Stimulated activated CD8-positive, alpha-beta memory T cell treated with anti-CD3 and anti-CD28 coated beads, Interleukin-15, amount 100 ng/mL, for 4 hours (primary cell): Measurements from ENCODE around the gene EGFR.

Source experiments
- DNase-seq, 2 donors: peaks; one replicate each; pipeline ENCODE4 v3.0.0-alpha.2; 2020; ENCODE audit warnings: low read depth in 2 of 2

Gene EGFR

DNA sequence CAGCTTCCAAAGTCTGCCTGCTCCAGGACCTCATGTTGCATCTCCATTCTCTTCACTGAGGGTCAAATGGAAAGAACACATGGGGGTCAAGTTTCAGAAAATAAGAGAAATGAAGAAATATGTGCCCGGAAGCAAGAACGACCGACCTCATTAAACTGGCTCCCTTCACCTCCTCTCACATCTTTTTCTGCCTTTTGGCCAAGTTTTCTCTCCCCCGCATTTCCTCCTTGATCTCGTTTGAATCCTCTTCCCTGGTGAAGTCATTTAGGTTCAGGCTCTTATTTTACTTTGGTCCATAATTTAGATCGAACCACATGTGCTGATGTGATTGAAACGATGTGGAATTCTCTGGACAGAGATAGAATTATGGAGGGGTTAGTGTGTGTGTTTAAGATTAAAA lies 44.2 kb downstream of the EGFR start:
- no peak for DNase-seq

DNA sequence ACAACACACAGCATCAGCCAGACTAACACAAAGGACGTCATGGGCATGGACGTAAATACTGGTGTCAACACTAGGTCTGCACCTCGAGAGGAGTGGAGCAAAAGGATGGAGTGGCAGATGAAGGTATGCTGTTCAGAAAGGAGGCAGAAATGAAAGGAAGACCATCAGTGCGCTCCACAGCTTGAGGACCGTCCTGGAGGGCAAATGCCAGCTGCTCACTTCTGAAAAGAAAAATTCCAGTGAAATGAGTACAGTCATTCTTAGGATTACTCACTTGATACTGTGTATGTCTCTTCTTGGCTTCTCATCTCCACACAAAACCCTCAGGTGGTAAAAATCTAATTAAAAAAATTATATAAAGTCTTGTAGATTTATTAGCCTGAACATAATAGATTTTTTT lies 44.8 kb downstream of the EGFR start:
- DNase-seq: no peak

DNA sequence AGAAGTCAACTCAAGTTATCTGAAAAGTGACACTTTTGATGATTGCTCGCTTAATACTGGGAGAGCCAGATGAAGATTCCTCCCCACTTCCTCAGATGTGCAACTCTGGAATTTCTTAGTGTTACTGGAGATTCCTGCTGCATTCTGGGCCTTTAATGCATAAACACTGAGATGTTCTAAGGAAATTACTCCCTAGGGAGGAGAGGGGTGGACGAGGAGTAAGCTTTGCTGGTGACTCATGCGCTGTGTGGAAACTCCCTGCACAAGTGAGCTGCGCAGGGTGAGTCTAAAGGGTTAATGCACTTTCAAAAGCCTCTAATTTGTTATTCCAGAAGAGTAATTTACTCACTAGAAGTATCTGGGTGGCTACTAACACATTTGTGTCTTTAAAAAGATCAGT lies 46.3 kb downstream of the EGFR start:
- no peak for DNase-seq

DNA sequence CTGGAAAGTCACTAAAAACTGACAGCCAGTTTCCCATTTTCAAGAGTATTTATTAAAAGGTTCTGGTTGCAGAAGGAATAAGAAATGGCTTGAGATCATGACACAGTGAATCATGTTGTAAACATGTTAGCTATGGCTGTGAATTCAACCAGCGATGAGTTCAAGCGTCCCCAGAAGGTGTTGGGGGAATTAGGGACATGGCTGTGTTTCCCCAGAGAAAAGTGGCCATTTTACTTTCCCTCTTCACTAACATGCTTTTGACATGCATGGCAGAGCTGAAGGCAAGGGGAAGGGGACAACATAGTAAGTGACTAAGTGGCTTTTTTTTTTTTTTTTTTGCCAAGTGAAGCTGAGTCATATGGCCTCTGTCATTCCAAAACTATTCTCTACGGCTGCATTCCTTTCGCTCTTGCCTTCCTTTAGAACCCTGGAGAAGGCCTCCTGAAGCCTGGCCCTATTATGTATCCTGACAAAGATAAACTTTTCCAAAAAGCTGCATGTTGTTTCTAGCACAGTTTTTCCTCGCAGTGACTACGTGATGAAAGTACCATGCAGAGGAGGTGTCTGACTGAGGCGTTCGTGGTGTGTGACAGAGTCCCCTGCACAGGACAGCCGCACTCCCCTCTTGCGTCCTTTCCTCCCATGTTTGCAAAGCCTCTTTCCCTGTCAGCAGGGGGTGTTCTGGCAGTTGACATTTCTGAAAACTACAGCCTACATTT lies 46.9 kb downstream of the EGFR start:
- DNase-seq: no peak

DNA sequence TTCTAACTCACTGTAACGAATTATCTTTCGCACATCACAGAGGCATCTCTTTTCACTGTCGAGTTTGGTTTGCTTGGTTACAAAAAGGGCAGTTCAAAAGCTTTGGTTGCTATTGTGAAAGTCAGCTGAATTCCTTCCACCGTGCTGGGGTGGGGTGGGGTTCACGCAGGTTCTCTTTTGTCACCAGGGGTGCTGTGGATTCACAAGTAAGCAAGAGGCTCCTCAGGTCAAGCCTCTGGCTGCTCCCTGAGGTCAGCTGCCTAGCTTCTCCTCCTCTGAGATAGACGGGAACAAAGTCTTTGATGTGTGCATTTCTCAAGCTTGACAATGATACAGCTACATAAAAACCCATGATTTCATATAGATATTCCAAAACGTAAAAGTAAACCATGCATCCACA lies 47.7 kb downstream of the EGFR start:
- DNase-seq: no peak

DNA sequence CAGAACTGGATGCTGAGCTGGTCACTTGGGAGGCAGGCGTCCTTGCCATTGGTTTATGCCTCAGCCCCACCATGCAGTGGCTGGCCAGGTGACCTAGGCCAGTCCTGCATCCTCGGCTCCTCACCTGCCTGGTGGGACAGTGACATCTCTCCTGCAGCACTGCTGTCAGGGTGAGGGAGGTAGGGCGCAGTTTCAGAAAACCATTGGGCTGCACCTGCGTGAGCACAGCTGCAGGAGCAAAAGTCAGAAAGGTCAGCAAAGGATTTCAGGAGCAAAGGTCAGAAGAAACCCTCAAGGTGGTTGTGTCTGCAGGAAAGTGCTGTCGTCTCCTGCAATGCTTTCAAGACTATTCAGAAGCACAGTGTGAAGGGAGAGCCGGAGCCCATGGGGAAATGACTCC lies 48.1 kb downstream of the EGFR start:
- no peak for DNase-seq

DNA sequence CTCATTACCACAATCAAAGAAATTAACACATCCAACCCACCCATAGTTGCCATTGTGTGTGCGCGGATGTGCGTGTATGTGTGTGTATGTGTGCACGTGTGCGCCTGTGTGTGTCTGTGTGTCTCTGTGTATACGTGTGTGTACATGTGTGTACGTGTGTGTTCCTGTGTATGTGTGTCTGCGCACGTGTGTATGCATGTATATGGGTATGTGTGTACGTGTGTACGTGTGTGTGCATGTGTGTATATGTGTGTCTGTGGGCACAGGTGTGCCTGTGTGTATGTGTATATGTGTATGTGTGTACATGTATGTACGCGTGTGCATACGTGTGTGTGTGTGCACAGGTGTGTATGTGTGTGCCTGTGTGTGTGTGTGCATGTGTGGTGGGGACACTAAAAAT lies 48.9 kb downstream of the EGFR start:
- DNase-seq: no peak

DNA sequence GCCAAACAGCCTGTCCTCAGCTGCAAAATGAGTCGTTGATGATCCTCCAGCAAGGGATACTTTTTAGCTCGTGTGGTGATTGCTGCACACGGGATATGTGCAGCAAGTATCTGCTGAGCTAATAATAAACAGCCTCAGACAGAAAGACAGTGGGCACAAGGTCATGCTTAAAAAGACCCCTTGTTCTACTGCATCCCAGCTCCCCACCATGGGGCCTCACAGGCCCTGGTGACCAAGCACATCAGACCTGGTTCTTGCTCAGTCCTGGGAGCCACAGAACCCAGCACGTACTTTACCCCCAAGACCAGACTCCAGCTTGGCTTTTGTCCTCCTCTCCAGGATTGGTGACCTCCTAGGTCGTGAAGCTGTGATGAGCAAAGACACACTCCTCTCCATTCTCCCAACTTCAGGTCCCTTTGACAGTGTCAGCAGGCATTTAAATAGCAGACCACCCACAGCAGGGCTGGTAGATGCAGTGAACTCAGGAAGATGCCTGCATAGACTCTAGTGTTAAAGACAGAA lies 50.5 kb downstream of the EGFR start:
- DNase-seq: no peak

DNA sequence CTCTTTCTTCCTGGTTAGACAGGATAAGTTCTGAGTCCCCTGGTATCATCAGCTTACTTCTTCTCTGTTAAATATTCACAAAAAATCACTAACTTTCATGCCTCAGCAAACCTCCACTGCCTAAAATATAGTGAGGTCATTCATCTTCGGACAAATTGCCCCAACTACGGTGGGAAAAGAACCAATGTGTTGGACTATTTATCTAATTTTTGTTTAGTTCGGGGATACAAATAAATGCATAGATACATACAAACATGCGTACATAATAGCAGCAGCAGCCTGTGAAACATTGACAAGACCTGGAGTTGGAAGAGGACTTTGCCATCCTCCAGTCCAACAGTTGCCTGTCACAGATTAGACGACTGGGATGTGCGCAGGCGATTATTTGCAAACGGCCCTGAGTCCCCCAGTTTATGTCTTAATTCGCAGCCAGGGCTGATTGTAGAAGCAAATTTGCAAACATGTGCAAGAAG lies 51.5 kb downstream of the EGFR start:
- no peak for DNase-seq

DNA sequence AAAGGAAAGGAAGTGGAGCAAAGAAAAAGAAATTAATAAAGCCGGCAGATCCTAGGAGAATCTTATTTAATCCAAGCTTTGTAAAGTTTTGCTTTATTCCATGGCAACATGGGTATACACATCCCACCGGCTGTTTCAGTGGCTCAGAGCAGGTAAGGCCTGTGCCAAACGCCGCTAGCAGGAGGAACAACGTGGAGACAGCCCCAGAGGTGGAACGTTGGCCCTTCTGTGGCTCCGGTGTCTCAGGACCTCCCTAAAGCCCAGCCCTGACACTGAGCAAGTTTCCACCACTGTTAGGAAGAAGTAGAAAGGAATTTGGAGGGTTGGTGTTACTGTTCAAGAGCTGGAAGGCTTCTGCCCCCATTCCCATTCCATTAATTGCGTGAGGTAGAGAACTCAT lies 52.0 kb downstream of the EGFR start:
- no peak for DNase-seq

DNA sequence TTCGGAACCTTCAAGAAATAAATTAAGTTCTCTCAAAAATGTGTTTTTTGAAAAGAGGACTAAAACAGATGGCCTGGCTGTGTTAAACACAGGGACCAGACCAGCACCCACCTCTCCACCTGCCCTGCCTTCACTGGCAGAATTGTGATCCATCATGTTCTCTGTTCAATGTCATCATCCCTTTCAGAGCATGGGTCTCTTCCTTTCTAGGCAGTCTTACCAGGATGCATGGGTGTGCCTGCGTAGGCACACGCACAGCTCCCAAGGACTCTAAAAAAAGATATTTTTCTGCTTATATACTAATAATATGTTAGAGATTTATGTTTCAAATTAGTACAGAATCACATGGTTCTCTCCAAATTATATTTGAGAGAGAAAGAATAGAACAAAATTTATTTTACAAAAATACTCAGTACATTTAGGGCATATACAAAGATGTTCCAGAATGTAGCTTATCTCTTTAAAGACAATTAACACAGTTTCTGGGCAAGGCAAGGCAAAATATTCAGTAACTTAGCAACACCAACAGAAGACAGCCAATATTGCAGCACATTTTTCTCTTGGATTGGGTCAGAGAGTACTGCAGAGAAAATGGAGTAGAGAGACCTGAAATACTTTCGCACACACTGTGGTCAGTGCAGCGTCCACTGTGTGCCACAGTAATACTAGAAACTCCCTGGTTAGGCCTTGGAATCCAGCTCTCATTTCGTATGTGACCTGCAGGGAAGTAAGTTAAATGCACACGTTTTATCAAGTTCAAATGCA lies 52.8 kb downstream of the EGFR start:
- DNase-seq: no peak

DNA sequence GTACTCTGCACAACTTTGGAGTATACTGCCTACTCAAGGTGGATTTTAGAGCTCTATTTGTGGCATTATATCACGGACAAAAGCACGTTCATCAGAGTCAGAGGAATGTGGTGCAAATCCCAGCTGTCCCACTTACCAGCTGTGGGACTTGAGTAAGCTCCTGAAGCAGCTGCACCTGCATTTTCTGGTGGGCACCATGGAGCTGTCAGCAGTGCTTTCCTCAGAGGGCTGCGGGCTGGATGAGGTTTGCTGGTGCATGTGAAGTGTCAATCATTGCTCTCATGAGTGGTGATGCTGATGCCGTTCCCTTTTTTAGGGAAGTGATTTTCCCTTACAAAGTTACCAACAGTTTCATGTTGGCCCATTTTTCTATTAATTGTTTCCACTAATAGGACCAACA lies 53.4 kb downstream of the EGFR start:
- DNase-seq: no peak

DNA sequence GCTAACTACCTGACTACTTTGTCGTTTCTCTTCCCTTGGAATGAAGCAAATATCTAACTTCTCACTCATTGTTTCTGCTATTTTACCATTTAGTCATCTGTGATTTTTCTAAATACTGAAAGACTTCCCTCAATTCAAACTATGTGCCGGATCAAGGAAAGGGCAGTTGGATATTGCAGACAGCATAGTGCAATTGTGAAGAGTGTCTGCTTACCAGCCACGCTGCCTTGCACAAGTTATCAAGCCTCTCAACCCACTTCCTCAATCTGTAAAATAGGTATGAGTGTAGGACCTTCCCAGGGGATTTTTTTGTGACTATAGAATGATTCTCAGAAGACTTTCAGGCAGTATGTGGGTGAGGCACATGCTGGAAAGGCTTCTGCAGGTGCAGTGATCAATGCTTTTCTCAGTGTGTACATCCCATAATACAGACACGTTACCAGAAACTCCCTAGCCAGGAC lies 54.3 kb downstream of the EGFR start:
- no peak for DNase-seq

DNA sequence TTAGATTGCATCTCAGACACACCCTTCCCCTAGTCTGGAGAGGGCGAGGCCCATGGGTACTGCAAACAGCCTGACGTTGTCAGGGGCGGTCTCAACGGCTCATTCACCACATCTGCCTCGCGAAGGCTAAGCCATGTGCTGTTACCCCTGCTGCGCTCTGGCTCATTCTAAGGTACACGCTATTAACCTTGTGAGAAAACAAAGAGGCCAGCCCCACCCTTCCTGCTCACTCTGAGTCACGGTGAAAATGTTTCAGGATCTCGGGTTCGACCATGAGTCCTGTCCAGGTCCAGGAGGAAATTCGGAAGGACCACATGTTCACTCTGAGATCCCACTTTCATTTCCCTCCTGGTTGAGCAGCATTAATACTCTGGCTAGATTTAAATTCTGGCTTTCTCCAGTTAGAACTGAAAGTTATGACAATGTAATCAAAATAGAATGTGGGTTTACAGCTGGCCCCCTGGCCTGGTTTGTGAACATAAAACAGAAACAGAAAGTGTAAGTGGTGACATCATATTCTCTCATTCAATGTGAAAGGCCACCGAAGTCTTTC lies 55.2 kb downstream of the EGFR start:
- DNase-seq: no peak

DNA sequence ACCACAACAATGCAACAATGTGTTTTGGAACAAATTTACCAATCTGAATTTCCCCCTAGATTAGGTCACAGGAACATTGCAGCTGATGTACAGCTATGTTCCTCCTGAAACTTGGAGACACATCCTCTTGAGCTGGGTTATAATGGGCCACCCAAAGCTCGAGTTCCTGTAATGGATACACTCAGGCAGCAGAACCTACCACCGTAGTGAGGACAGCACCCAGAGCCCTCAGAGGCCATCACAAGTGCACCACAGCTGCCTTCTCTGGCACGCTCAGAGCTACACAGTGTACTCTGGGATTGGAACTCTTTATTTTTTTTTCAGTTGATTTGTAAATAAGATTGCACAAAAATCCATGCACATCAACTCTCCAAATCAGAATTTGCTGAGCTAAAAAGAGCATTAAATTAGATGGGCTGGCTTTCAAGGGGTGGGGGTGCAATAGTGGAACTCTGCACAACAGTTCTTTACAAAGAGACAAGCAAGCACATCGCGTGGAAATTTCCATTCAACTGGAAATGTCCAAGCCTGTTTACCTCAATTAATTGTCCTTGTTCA lies 56.7 kb downstream of the EGFR start:
- no peak for DNase-seq

DNA sequence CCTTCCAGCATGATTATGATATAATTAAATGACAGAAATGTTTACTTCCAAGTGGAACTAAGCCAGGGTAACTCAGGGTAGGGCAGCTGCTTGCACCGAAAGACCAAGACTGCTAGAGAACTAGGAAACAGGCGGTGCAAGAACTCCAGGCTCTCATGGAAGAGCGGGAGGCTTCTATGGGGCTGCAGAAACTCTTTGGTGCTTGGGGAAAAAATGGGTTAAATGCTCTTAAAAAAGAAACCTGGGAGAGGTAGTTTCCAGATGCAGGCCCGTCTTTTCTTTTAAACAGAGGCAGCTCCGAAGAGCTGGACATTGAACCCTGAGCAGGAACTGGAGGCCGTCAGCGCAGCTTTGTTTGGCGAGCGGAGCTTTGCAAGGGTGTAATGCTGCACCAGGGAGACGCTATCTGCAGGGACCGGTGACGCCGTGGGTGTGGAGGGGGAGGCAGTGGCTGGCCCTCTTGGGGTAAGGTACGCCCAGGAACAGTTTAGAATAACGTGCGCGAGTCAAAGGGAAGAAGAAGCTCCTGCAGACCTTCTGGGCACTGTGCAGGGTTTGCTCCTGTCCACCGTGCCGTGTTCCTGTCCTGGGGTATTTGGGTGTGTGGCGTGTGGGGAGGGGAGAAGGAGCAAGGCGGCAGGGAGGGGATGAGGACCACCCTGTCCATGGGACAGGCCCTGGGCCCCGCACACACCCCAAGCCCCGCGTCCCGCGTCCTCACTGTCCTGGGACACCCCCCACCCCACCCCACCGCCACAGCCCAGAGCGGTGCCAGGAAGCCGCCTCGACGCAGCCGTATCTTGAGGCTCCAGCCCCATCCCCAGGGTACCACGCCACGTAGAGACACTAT lies 59.0 kb downstream of the EGFR start:
- no peak for DNase-seq

DNA sequence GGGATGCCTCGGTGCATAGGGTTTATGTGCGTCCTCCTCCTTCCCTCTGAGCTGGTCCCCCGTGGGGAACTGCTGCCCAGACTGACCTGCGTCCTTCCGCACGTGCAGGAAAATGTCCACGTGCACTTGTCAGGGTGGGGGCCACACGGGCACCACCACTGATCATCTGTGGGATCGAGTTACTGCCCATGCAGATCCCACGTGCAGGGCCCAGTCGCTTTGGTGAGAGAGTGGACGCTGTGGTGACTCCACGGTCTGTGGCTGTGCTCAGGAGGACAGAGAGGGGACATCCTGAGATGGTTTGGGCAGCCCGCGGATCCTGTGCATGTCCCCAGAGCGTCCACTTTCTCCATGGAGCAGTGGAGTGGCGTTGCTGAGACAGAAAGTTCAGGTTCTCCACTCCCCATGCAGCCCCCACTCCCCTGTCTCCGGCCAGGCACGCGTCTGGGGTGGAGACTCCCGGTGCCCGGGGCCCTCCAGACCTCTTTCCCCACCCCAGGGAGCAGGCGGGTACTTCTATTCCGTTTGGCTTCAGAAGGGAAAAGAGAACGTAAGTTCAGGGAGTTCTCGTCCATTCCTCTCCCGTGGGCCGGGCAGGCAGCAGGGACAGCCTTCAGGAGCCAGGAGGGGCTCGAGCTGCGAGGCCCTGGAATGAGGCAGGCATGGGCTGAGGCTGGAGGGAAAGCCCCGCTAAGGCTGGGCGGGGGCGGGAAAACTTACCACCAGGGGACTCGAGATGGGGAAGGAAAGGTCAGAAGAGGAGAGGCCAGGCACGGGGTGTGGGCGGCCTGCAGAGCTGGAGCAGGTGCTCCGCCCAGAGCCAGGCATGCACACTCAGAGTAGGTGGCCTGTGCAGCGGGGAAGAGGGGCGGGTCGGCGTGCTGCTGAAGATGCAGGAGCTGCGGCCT lies 59.9 kb downstream of the EGFR start:
- no peak for DNase-seq

DNA sequence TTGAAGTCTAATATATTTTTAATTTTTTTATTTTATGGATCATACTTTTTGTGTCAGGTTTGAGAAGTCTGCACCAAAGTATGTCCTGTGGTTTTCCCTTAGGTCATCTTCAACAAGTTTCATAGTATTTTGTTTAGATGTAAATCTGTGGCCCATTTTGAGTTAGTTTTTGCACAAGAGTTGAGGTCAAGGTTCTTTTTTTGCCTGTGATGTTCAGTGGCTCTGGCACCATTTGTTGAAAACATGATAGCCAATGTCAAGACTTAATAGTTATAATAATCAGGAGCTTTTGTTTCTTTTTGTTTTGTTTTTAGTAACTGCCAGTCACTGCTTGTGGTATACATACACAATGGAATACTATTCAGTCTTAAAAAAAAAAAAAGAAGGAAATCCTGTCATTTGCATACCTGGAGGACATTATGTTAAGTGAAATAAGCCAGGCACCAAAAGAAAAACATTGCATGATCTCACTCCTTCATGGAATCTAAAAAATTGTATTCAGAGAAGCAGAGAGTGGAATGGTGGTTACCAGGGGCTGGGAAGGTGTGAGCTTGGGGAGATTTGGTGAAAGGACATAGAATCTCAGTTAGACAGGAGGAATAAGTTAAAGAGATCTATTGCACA lies 61.3 kb downstream of the EGFR start:
- DNase-seq: no peak

DNA sequence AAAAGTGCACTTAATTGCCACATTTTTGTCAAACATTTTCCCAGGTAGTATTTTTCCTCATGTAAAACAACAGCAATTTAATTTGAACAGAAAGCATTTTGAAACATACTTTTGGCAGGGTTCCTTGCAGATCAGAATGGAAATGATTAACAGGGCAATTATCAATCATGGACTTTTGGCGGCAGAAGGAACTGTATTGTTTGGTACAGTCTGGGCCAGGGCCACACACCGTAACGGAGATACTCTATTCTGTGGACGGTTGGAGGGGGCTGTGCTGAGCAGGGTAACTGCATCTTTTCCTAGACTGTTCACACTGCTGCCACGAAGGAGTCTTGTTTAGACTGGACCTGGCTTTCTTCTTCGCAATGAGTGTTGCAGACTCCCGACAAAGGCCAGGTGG lies 62.3 kb downstream of the EGFR start:
- DNase-seq: no peak
